HepG2 (cell line): ENCODE measurements around the gene CTDP1. TPM values are rescaled to one million over a fixed set of nuclear protein-coding genes. Genes with fewer than 3 reads are reported as not detected.

ENCODE experiments used
- ATAC-seq: fragments of 200-7000 bp; cut with Tn5 transposase; 3 replicates; pipeline ENCODE4 v1.9.1; 2020; ENCODE audit warnings: mild to moderate bottlenecking, moderate library complexity
- BruUV-seq: library from RNA; stranded (reverse); fragments of 400-500 nt; replicated peaks from 2 replicates; lab custom pipeline; 2021; lab: Mats Ljungman, UMichigan
- CTCF ChIA-PET: fragments of 300-600 bp; formaldehyde crosslinking; extraction: SDS; loops from one replicate; lab custom pipeline; 2021; ENCODE audit warnings: low total read pairs, inconsistent platforms, low intra/inter-chr PET ratio; lab: Yijun Ruan, JAX
- POLR2A ChIA-PET: fragments of 350-600 bp; sonication (Branson Sonifier 250); formaldehyde crosslinking; loops from one replicate; lab custom pipeline; 2020; ENCODE audit warnings: antibody characterized with exemption, inconsistent platforms; lab: Yijun Ruan, JAX
- DNase-seq: peaks from one replicate; pipeline ENCODE4 v3.0.0-alpha.2; 2015; ENCODE audit warnings: low spot score
- FAIRE-seq: peaks from 3 replicates; lab custom pipeline; 2011; peaks lifted over from hg19 to GRCh38; lab: Jason Lieb, UNC
- H2AFZ ChIP-seq: one replicate; pipeline ENCODE4 v1.6.1; 2011; ENCODE audit warnings: low read length, inconsistent platforms
- H3K27ac ChIP-seq: fragments of 300-600 bp; 3 replicates; pipeline ENCODE4 v1.8.0; 2011; ENCODE audit warnings: mixed run types, mild to moderate bottlenecking, mixed read lengths, low read length, inconsistent platforms; ENCODE audit not compliant: insufficient read depth; ENCODE audit errors: extremely low read length
- H3K27me3 ChIP-seq, 2 experiments: fragments of 200-600 bp in 1 of 2; 2 replicates in 1 of 2; 3 replicates in 1 of 2; pipeline versions ENCODE4 v1.6.0 to v1.8.0; 2011; ENCODE audit warnings: low read length in 2 of 2, mild to moderate bottlenecking in 2 of 2, moderate library complexity in 2 of 2, inconsistent platforms in 1 of 2; ENCODE audit not compliant: insufficient read depth in 2 of 2, control insufficient read depth in 1 of 2
- H3K36me3 ChIP-seq, 2 experiments: fragments of 200-600 bp in 1 of 2; replicated peaks in 1 of 2; 2 replicates in 1 of 2; 3 replicates in 1 of 2; pipeline versions ENCODE4 v1.5.1 to v1.8.0; 2011; ENCODE audit warnings: low read length in 2 of 2, inconsistent platforms in 1 of 2; ENCODE audit not compliant: insufficient read depth in 2 of 2, control insufficient read depth in 1 of 2
- H3K4me1 ChIP-seq: 2 replicates; pipeline ENCODE4 v1.5.1; 2012; ENCODE audit warnings: low read length, inconsistent platforms; ENCODE audit not compliant: insufficient read depth
- H3K4me2 ChIP-seq: 2 replicates; pipeline ENCODE4 v1.6.0; 2011; ENCODE audit warnings: low read depth, low read length, inconsistent platforms
- H3K4me3 ChIP-seq, 3 experiments: fragments of 200-600 bp in 1 of 3; sonication (generic), shearing (Covaris generic) in 1 of 3; replicated peaks in 1 of 3; 2 replicates each; pipeline ENCODE4 v1.5.1; 2011 to 2016; ENCODE audit warnings: low read length in 3 of 3, inconsistent platforms in 2 of 3, low read depth in 2 of 3, mild to moderate bottlenecking in 2 of 3, control low read depth in 1 of 3, mixed read lengths in 1 of 3; ENCODE audit not compliant: insufficient read depth in 1 of 3
- H3K79me2 ChIP-seq: one replicate; pipeline ENCODE4 v1.6.1; 2011; ENCODE audit warnings: low read length, inconsistent platforms; ENCODE audit not compliant: insufficient read depth
- H3K9ac ChIP-seq: 2 replicates; pipeline ENCODE4 v1.6.0; 2011; ENCODE audit warnings: mild to moderate bottlenecking, low read depth, low read length, inconsistent platforms; ENCODE audit not compliant: insufficient read depth
- H3K9me3 ChIP-seq: 2 replicates; pipeline ENCODE4 v1.5.1; 2012; ENCODE audit warnings: mild to moderate bottlenecking, low read length
- H4K20me1 ChIP-seq: 2 replicates; pipeline ENCODE4 v1.6.0; 2011; ENCODE audit warnings: inconsistent platforms, mild to moderate bottlenecking, low read length, moderate library complexity; ENCODE audit not compliant: insufficient read depth
- BORCS8-MEF2B ChIP-seq: sonication (generic); formaldehyde crosslinking; IDR thresholded peaks from 2 replicates; pipeline ENCODE4 v1.8.0; 2022; ENCODE audit warnings: mild to moderate bottlenecking, missing genetic modification reagents
- BRF2 ChIP-seq: sonication (generic); formaldehyde crosslinking; IDR thresholded peaks from 2 replicates; pipeline ENCODE4 v1.8.1; 2022; ENCODE audit warnings: mild to moderate bottlenecking, missing genetic modification reagents
- HDAC6 ChIP-seq: fragments of 200-600 bp; sonication (generic); IDR thresholded peaks from 2 replicates; pipeline ENCODE4 v1.7.0; 2017; ENCODE audit warnings: mild to moderate bottlenecking, antibody characterized with exemption, low read length, low read depth
- KDM5A ChIP-seq: fragments of 200-600 bp; sonication (generic); IDR thresholded peaks from 2 replicates; pipeline ENCODE4 v1.7.0; 2018; ENCODE audit warnings: antibody characterized with exemption, mild to moderate bottlenecking, low read length, borderline replicate concordance
- MEIS2 ChIP-seq: sonication (generic); formaldehyde crosslinking; IDR thresholded peaks from 2 replicates; pipeline ENCODE4 v1.9.0; 2021; ENCODE audit warnings: mild to moderate bottlenecking, missing genetic modification reagents
- MLX ChIP-seq: IDR thresholded peaks from 2 replicates; pipeline ENCODE4 v1.6.1; 2016
- NONO ChIP-seq, 2 experiments: fragments of 450-650 bp in 1 of 2; sonication (generic) in 1 of 2; formaldehyde crosslinking in 1 of 2; IDR thresholded peaks in 1 of 2; conservative IDR thresholded peaks in 1 of 2; 2 replicates each; pipeline versions ENCODE4 v1.6.1 to v1.8.0; 2017 to 2022; ENCODE audit warnings: mild to moderate bottlenecking in 1 of 2, missing genetic modification reagents in 1 of 2, moderate library complexity in 1 of 2
- NR2F1 ChIP-seq, 2 experiments: fragments of 450-650 bp in 1 of 2; formaldehyde crosslinking in 1 of 2; IDR thresholded peaks; 2 replicates each; pipeline versions ENCODE4 v1.5.0 to v1.6.1; 2016 to 2020; ENCODE audit warnings: mild to moderate bottlenecking in 1 of 2, missing compliant biosample characterization in 1 of 2, missing genetic modification reagents in 1 of 2, moderate library complexity in 1 of 2
- PBX2 ChIP-seq: IDR thresholded peaks from 2 replicates; pipeline ENCODE4 v1.6.1; 2016; ENCODE audit warnings: control low read depth
- PCBP1 ChIP-seq: fragments of 200-400 bp; formaldehyde crosslinking; IDR thresholded peaks from 2 replicates; pipeline ENCODE4 v1.6.1; 2017; ENCODE audit warnings: mild to moderate bottlenecking, low read depth, low read length, borderline replicate concordance
- PTBP1 ChIP-seq: fragments of 200-400 bp; formaldehyde crosslinking; IDR thresholded peaks from 2 replicates; pipeline ENCODE4 v1.6.1; 2018; ENCODE audit warnings: low read length, low read depth; ENCODE audit not compliant: poor library complexity, severe bottlenecking
- REPIN1 ChIP-seq: sonication (generic); formaldehyde crosslinking; IDR thresholded peaks from 2 replicates; pipeline ENCODE4 v1.8.0; 2022; ENCODE audit warnings: missing genetic modification reagents, low read depth, mild to moderate bottlenecking, borderline replicate concordance
- RXRB ChIP-seq: IDR thresholded peaks from 2 replicates; pipeline ENCODE4 v1.6.1; 2016; ENCODE audit warnings: borderline replicate concordance, missing genetic modification reagents, missing compliant biosample characterization
- TAF1 ChIP-seq: sonication (generic); formaldehyde crosslinking; IDR thresholded peaks from 2 replicates; pipeline ENCODE4 v1.4.0; 2020; ENCODE audit warnings: missing genetic modification reagents
- ZNF136 ChIP-seq: sonication (generic); formaldehyde crosslinking; IDR thresholded peaks from 2 replicates; pipeline ENCODE4 v1.8.1; 2022; ENCODE audit warnings: low read depth, mild to moderate bottlenecking, moderate library complexity, missing genetic modification reagents
- ZNF629 ChIP-seq: sonication (generic); formaldehyde crosslinking; conservative IDR thresholded peaks from 2 replicates; pipeline ENCODE4 v1.5.0; 2020; ENCODE audit warnings: missing genetic modification reagents
- ZNF883 ChIP-seq: sonication (generic); formaldehyde crosslinking; IDR thresholded peaks from 2 replicates; pipeline ENCODE4 v1.5.1; 2020; ENCODE audit warnings: mild to moderate bottlenecking, missing genetic modification reagents; ENCODE audit errors: not compliant biosample characterization
- WGBS: methylation state at CpG from one replicate; pipeline ENCODE4 v1.1.6; 2017; ENCODE audit warnings: low lambda C conversion rate; 5-methylcytosine and 5-hydroxymethylcytosine counted together
- in situ Hi-C: cut with HindIII; loops from 2 replicates; pipeline ENCODE4 v1.10.0; 2017; ENCODE audit warnings: low pct_unique_long_range_greater_than_20kb; ENCODE audit not compliant: extremely low pct_ligation_motif_present
- intact Hi-C: fragments of 100-400 bp; cut with micrococcal nuclease; formaldehyde crosslinking; loops from one replicate; pipeline ENCODE4 v1.10.0; 2022; ENCODE audit not compliant: unreplicated experiment
- polyA plus RNA-seq, 8 experiments: library from polyadenylated mRNA; depleted of rRNA in 3 of 8; stranded (reverse) in 7 of 8; unstranded in 1 of 8; fragments of >200 nt; fragmentation: Illumina TruSeq in 4 of 8; extraction: Trizol in 4 of 8; gene quantifications; 2 replicates each; pipeline versions ENCODE4 v1.2.1 to v1.2.3, GENCODE V29; 2011 to 2016; ENCODE audit warnings: low read depth in 4 of 8, missing spikeins in 1 of 8, mixed read lengths in 1 of 8; ENCODE audit not compliant: insufficient read depth in 1 of 8
- total RNA-seq, 5 experiments: library from RNA; depleted of rRNA; stranded (reverse); fragments of >200 nt; fragmentation: Illumina TruSeq; extraction: Trizol; gene quantifications; 2 replicates each; pipeline ENCODE4 v1.2.3, GENCODE V29; 2016; ENCODE audit warnings: low read depth in 1 of 5

Gene CTDP1
- total and polyA plus RNA-seq, 2 of the 13 experiments (the other 11 are each of a cell fraction or from before 2014, with no cell fraction given) = 6.9 to 11.0 TPM

GRCh38 chr18:79729611-79730010, 50.0 kb downstream of the CTDP1 start:
- H3K4me3 ChIP-seq = no peak overlapping the region
- intact Hi-C loops = no loop called here
- CTCF ChIA-PET = no interaction called here
- H3K27ac ChIP-seq = no peak overlapping the region
- peaks cover 15 to 62% of the 10 kb centered on the region in 2 experiments; a peak in 4 of 5 replicates for H3K36me3 ChIP-seq
- TF ChIP-seq PTBP1 (no peak), KDM5A (no peak), ZNF883 (CRISPR knock-in tag) (no peak), MLX (CRISPR knock-in tag) (no peak), BORCS8-MEF2B (CRISPR knock-in tag) (no peak), PCBP1 (no peak), NONO (IDR thresholded peaks at IDR 0.05) (no peak), NONO (CRISPR knock-in tag; conservative IDR thresholded peaks at IDR 0.05) (no peak), ZNF136 (CRISPR knock-in tag) (no peak), HDAC6 (no peak), TAF1 (no peak), BRF2 (CRISPR knock-in tag) (no peak), RXRB (CRISPR knock-in tag) (no peak), MEIS2 (CRISPR knock-in tag) (no peak), PBX2 (CRISPR knock-in tag) (no peak), ZNF629 (CRISPR knock-in tag) (no peak), NR2F1 (CRISPR knock-in tag; IDR thresholded peaks at IDR 0.05) (no peak), REPIN1 (CRISPR knock-in tag) (no peak)
- TF ChIP-seq, all 625 proteins: peak for 0
- ATAC-seq (no peak), DNase-seq (no peak), FAIRE-seq (no peak)
- Histone ChIP-seq H2AFZ (no peak overlapping the region), H3K4me1 (no peaks in the 10 kb centered on the region), H3K79me2 (no peaks in the 10 kb centered on the region), H4K20me1 (0 out of 2 replicates have a peak, but pooled peaks cover 3% of the 10 kb centered on the region), H3K9ac (no peak overlapping the region), H3K4me2 (no peak overlapping the region), H3K27me3 (no peaks in the 10 kb centered on the region), H3K9me3 (no peaks in the 10 kb centered on the region)
- WGBS = 92% methylated on average over 4 of the region's 12 CpGs
- in situ Hi-C loops = no loop called here
- POLR2A ChIA-PET = no interaction called here
- no TSS peak for BruUV-seq
